Small intestine (tissue), 7 donors: ENCODE results near the gene LGALS16. TPM values are rescaled to one million over a fixed set of nuclear protein-coding genes. Genes with fewer than 3 reads are reported as not detected.
"Not testable (repeated sequence)": the region's sequence is repeated elsewhere in the genome, so short reads cannot be mapped to it uniquely, and the experiment has no call there.

Experiments used
- DNase-seq, 2 donors: peaks; one replicate each; pipeline versions ENCODE4 v3.0.0 to v3.0.0-alpha.2; 2013
- FAIRE-seq: peaks from 2 replicates; lab custom pipeline; 2012; peaks lifted over from hg19 to GRCh38; lab: Jason Lieb, UNC
- H3K27ac ChIP-seq, 3 donors: one replicate each; pipeline ENCODE4 v1.5.1; 2013; ENCODE audit warnings: low read length in 2 of 3, mild to moderate bottlenecking in 2 of 3, control low read depth in 1 of 3, inconsistent platforms in 1 of 3, low read depth in 1 of 3, moderate library complexity in 1 of 3
- H3K27me3 ChIP-seq, 3 donors: one replicate each; pipeline ENCODE4 v1.6.1; 2013; ENCODE audit warnings: low read length in 3 of 3, inconsistent platforms in 1 of 3; ENCODE audit not compliant: control insufficient read depth in 3 of 3, insufficient read depth in 3 of 3
- H3K36me3 ChIP-seq, 3 donors: one replicate each; pipeline ENCODE4 v1.6.1; 2013; ENCODE audit warnings: low read length in 3 of 3, inconsistent platforms in 1 of 3, low read depth in 1 of 3, mild to moderate bottlenecking in 1 of 3, moderate library complexity in 1 of 3; ENCODE audit not compliant: control insufficient read depth in 3 of 3, insufficient read depth in 2 of 3
- H3K4me1 ChIP-seq, 3 donors: one replicate each; pipeline ENCODE4 v1.6.1; 2013; ENCODE audit warnings: low read length in 2 of 3, inconsistent platforms in 1 of 3, low read depth in 1 of 3, mild to moderate bottlenecking in 1 of 3, moderate library complexity in 1 of 3; ENCODE audit not compliant: control insufficient read depth in 3 of 3, insufficient read depth in 2 of 3
- H3K4me3 ChIP-seq, 3 donors: one replicate each; pipeline ENCODE4 v1.5.1; 2013; ENCODE audit warnings: low read length in 3 of 3, control low read depth in 1 of 3, inconsistent platforms in 1 of 3, low read depth in 1 of 3, mild to moderate bottlenecking in 1 of 3, moderate library complexity in 1 of 3
- H3K9me3 ChIP-seq, 2 donors: one replicate each; pipeline ENCODE4 v1.6.1; 2013; ENCODE audit warnings: low read depth in 1 of 2, low read length in 1 of 2; ENCODE audit not compliant: control insufficient read depth in 2 of 2, insufficient read depth in 1 of 2
- WGBS, 3 donors: extraction: QIAGEN DNeasy Blood & Tissue Kit; methylation state at CpG; one replicate each; pipeline ENCODE4 v1.1.7; 2013; 5-methylcytosine and 5-hydroxymethylcytosine counted together
- polyA plus RNA-seq, 4 donors: library from polyadenylated mRNA; stranded (reverse) in 3 of 4; unstranded in 1 of 4; fragments of 200-250 nt in 3 of 4; fragments of 120-200 nt in 1 of 4; gene quantifications; one replicate each; pipeline versions ENCODE4 v1.2.1 to v1.2.3, GENCODE V29; 2013
- donor health status: healthy with polysubstance abuse.
- donor health status: control.
- donor health status: control.
- donor health status: Bipolar disorder and iron deficiency.
- donor health status: healthy.

LGALS16 gene
- polyA plus RNA-seq, 4 donors: not detected

DNA sequence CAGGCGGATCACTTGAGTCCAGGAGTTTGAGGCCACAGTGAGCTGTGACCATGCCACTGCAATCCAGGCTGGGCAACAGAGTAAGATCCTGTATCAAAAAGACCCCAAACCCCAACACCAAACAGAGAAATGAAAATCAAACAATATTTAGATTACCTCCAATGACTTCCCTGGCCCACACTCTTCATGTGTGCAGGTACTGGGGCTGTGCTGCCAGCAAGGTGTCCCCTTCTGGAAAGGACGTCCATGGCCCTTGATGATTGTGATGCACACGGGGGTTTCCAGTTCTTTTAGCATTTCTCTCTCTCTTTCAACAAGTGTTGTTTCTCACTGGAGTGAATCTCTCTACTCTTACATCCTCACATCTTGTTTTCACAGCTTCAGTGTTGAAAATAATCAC is 24.9 kb downstream of the LGALS16 start:
- Histone ChIP-seq H3K36me3 (no peaks in the 10 kb centered on the region), H3K4me3 (no peak overlapping the region), H3K4me1 (peaks cover 0 to 2% (median 0%) of the 10 kb centered on the region in 3 donors), H3K27me3 (no peaks in the 10 kb centered on the region), H3K9me3 (no peaks in the 10 kb centered on the region), H3K27ac (no peak overlapping the region)
- WGBS, 3 donors: 74 to 89% (median 88%) methylated on average over 3 of the region's 3 CpGs
- no peak for FAIRE-seq
- DNase-seq: no peak

DNA sequence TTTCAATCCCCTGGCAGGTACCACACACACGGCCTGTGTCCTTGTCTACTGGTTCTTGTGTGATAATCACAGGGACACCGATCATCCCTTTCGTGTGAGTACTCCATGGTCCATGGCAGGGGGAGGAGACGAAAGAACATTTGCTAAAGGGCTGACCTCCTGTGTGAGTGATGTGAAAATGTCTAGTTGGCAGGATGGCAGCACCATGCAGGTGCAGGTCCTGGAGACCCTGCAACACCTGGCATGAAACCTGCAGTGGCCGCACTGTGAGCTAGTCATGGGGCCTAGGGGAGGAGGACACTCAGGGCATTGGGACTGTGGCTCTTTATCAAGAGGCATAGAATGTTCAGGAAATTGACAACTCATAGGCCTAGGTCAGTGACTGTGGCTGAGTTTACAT is 25.7 kb downstream of the LGALS16 start:
- H3K4me1 ChIP-seq: peaks cover 0 to 2% (median 0%) of the 10 kb centered on the region in 3 donors
- no peaks in the 10 kb centered on the region for H3K27me3 ChIP-seq
- WGBS, 3 donors: 83 to 87% (median 87%) methylated on average over 5 of the region's 5 CpGs
- FAIRE-seq (no peak), DNase-seq (no peak)
- no peak overlapping the region for H3K27ac ChIP-seq
- H3K4me3 ChIP-seq: no peak overlapping the region
- H3K9me3 ChIP-seq: no peaks in the 10 kb centered on the region
- no peaks in the 10 kb centered on the region for H3K36me3 ChIP-seq

DNA sequence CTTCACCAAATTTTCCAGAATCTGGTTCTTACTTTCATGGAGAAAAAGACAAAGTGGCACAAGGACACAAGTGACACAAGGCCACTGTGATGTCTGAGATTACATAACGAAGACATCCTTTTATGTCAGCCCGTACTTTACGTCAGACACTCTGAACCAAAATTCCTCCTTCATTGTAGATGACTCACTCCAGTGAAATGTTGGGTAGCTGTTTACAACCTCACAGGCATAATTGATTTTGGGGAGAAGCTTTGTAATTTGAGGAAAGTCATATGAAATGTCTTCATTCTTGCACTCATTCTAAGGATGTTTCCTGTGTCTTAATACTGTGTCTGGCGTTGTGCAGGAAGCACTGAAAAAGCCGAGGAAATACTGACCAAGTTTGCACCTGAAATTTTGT is 28.6 kb downstream of the LGALS16 start:
- H3K27me3 ChIP-seq: no peaks in the 10 kb centered on the region
- WGBS, 3 donors: 78 to 82% (median 78%) methylated on average over 5 of the region's 5 CpGs
- no peaks in the 10 kb centered on the region for H3K36me3 ChIP-seq
- FAIRE-seq (no peak), DNase-seq (no peak)
- no peak overlapping the region for H3K4me3 ChIP-seq
- H3K27ac ChIP-seq: no peak overlapping the region
- no peaks in the 10 kb centered on the region for H3K4me1 ChIP-seq
- H3K9me3 ChIP-seq: peaks cover 0 to 3% of the 10 kb centered on the region in 2 donors

DNA sequence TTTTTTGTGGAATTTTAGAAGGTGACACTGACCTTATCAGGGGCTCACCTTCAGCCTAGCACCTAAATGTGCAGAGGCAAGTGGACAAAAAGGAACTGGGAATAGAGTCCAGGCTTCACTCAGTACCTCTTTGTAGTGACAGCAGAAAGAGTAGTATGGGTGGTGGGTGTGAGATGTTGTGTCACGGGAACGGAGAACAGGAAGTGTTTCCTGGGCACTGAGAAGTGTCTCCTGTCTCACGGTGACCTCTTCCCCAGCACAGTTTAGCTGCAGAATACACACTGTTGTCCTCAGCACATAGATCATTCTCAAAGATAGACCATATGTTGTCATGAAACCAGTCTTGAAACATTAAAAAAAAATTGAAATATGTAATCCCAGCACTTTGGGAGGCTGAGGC is 31.0 kb downstream of the LGALS16 start:
- Histone ChIP-seq H3K4me3 (no peak overlapping the region), H3K27me3 (no peaks in the 10 kb centered on the region), H3K27ac (no peak overlapping the region), H3K9me3 (peaks cover 0 to 6% of the 10 kb centered on the region in 2 donors), H3K4me1 (no peaks in the 10 kb centered on the region), H3K36me3 (no peaks in the 10 kb centered on the region)
- DNase-seq (no peak), FAIRE-seq (no peak)
- 59 to 85% (median 79%) methylated on average over 3 of the region's 3 CpGs for WGBS, 3 donors

DNA sequence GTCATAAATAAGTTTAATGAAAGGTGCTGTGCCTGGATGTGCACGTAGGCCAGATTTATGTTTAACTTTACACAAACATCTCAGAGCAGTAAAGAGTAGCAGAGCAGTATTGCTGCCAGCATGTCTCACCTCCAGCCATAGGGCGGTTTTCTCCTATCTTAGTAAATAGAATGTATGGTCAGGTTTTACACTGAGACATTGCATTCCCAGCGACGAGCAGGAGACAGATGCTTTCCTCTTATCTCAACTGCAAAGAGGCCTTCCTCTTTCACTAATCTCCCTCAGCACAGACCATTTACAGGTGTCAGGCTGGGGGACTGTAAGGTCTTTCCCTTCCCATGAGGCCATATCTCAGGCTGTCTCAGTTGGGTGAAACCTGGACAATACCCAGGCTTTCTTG is 32.9 kb downstream of the LGALS16 start:
- not testable (repeated sequence) for H3K27ac ChIP-seq, H3K4me1 ChIP-seq, H3K4me3 ChIP-seq, H3K9me3 ChIP-seq, H3K36me3 ChIP-seq, H3K27me3 ChIP-seq, FAIRE-seq
- peak in 1 of 2 donors; percentile 26 for DNase-seq
- WGBS, 3 donors: 43 to 57% (median 47%) methylated on average over 4 of the region's 4 CpGs

DNA sequence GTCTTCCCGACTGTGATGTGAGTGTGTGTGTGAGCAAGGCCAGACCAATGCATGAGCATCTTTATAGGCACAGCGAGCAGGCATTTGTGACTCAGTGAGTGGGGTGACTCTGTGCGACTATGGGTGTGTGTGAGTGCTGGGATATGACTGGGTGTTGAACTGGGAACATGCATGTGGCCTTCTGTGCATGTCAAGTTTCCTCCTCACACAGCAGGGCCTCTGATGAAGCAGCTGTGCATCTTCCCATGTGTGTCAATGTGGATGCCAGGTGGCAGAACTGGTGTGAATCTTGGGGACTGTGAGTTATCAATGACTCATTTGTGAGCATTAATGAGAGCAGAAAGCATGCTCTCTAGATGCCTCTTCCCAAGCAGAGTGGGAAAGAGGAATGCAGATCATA is 36.5 kb downstream of the LGALS16 start:
- Histone ChIP-seq H3K36me3 (no peaks in the 10 kb centered on the region), H3K4me1 (no peaks in the 10 kb centered on the region), H3K4me3 (no peak overlapping the region), H3K9me3 (peaks cover 0 to 6% of the 10 kb centered on the region in 2 donors), H3K27me3 (no peaks in the 10 kb centered on the region), H3K27ac (no peak overlapping the region)
- no peak for DNase-seq
- 72 to 83% (median 79%) methylated on average over 3 of the region's 3 CpGs for WGBS, 3 donors
- no peak for FAIRE-seq

DNA sequence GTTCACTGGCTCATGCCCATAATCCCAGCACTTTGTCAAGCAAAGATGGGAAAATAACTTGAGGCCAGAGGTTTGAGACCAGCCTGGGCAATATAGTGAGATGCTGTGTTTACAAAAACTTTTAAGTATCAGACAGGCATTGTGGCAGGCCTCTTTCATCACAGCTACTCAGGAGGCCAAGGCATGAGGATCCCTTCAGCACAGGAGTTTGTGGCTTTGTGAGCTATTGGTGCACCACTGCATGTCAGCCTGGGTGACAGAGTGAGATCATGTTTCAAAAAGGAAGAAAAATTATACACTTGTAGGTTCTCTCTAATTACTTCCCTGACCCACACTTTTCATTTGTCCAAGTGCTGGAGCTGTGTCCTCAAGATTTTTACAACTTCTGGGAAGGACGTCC is 37.1 kb downstream of the LGALS16 start:
- FAIRE-seq: no peak
- DNase-seq: no peak
- Histone ChIP-seq H3K9me3 (peaks cover 0 to 6% of the 10 kb centered on the region in 2 donors), H3K4me1 (no peaks in the 10 kb centered on the region), H3K4me3 (no peak overlapping the region), H3K27ac (no peak overlapping the region), H3K27me3 (no peaks in the 10 kb centered on the region), H3K36me3 (no peaks in the 10 kb centered on the region)
- WGBS, 3 donors: 57 to 74% (median 63%) methylated on average over 1 of the region's 1 CpG

DNA sequence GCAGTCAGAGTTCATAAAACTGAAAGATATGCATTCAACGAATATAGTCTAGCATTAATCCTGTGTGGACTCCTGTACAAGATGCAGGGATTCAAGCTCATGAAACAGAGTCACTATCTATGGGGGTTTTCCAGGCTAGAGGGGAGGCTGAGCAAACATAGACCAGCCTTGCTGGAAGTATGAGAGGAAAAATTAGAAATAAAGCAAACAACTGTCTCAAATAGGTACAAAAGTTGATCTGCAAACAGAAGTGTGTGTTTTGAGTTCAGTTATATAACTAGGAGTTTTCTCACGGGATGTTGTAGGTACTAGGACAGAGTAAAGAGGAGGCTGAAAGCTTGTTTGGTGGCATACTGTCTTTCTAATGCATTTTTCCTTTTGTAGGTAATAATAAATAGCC is 40.0 kb downstream of the LGALS16 start:
- Histone ChIP-seq H3K36me3 (no peaks in the 10 kb centered on the region), H3K9me3 (no peaks in the 10 kb centered on the region), H3K4me3 (no peak overlapping the region), H3K4me1 (no peaks in the 10 kb centered on the region), H3K27me3 (no peaks in the 10 kb centered on the region), H3K27ac (no peak overlapping the region)
- 49 to 68% (median 53%) methylated on average over 2 of the region's 2 CpGs for WGBS, 3 donors
- DNase-seq (no peak), FAIRE-seq (no peak)

DNA sequence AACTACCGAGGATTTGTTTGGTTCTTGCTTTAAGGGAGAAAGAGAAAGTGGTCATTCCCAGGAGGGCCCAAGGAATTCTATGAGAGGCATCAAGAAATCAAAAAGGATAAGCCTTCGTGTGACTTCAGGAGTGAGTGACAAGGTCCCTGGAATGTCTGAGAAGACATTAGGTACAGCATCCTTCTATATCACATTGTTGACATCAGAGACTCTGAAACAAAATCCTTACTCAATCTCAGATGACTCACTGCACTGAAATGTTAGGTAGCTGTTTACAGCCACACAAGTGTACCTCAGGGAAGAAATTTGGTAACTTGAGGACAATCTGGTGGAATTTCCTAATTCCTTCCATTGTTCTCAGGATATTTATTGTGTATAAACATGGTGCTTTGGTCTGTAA is 40.7 kb downstream of the LGALS16 start:
- H3K36me3 ChIP-seq: no peaks in the 10 kb centered on the region
- no peak overlapping the region for H3K4me3 ChIP-seq
- no peak for FAIRE-seq
- WGBS, 3 donors: 65 to 69% (median 65%) methylated on average over 2 of the region's 2 CpGs
- no peaks in the 10 kb centered on the region for H3K27me3 ChIP-seq
- DNase-seq: no peak
- no peaks in the 10 kb centered on the region for H3K9me3 ChIP-seq
- no peak overlapping the region for H3K27ac ChIP-seq
- H3K4me1 ChIP-seq: no peaks in the 10 kb centered on the region
